HEK293 (cell line): ENCODE results near the gene DAPK2.

Experiments
- CTCF ChIA-PET: fragments of 350-600 bp; formaldehyde crosslinking; extraction: SDS; loops from one replicate; lab custom pipeline; 2021; ENCODE audit warnings: antibody characterized with exemption; lab: Yijun Ruan, JAX
- POLR2A ChIA-PET: fragments of 300-600 bp; formaldehyde crosslinking; extraction: SDS; loops from one replicate; lab custom pipeline; 2020; ENCODE audit warnings: antibody characterized with exemption, inconsistent platforms; lab: Yijun Ruan, JAX
- H3K27ac ChIP-seq: fragments of 200-500 bp; sonication (Bioruptor generic); 2 replicates; pipeline ENCODE4 v1.5.1; 2014; ENCODE audit warnings: low read depth, low read length, control low read depth, inconsistent platforms; ENCODE audit errors: extremely low read depth
- H3K36me3 ChIP-seq, 2 experiments: fragments of 200-500 bp in 1 of 2; sonication (Bioruptor generic) in 1 of 2; 1 replicate in 1 of 2; 2 replicates in 1 of 2; pipeline ENCODE4 v1.5.1; 2014 to 2017; ENCODE audit warnings: inconsistent platforms in 2 of 2, low read length in 2 of 2; ENCODE audit not compliant: control insufficient read depth in 2 of 2, insufficient read depth in 1 of 2
- H3K4me1 ChIP-seq: fragments of 200-500 bp; sonication (Bioruptor generic); 2 replicates; pipeline ENCODE4 v1.5.1; 2014; ENCODE audit warnings: mild to moderate bottlenecking, low read length, inconsistent platforms; ENCODE audit not compliant: control insufficient read depth, insufficient read depth
- H3K4me3 ChIP-seq: 2 replicates; pipeline ENCODE4 v1.5.1; 2011; ENCODE audit warnings: low read depth, mild to moderate bottlenecking, control low read depth, low read length, moderate library complexity
- H3K9me3 ChIP-seq: fragments of 200-500 bp; sonication (Bioruptor generic); 2 replicates; pipeline ENCODE4 v1.5.1; 2014; ENCODE audit warnings: low read depth, low read length, inconsistent platforms; ENCODE audit not compliant: control insufficient read depth, insufficient read depth
- HIC1 ChIP-seq: fragments of 450-650 bp; formaldehyde crosslinking; IDR thresholded peaks from 2 replicates; pipeline ENCODE4 v1.5.1; 2016; ENCODE audit warnings: missing biosample characterization, missing genetic modification characterization
- KLF1 ChIP-seq: fragments of 450-650 bp; formaldehyde crosslinking; IDR thresholded peaks from 2 replicates; pipeline ENCODE4 v1.5.1; 2016; ENCODE audit warnings: missing biosample characterization, missing genetic modification characterization
- MYNN ChIP-seq: fragments of 450-650 bp; formaldehyde crosslinking; IDR thresholded peaks from 2 replicates; pipeline ENCODE4 v1.5.1; 2016; ENCODE audit warnings: missing biosample characterization, missing genetic modification characterization, borderline replicate concordance
- SCRT2 ChIP-seq: fragments of 450-650 bp; formaldehyde crosslinking; IDR thresholded peaks from 2 replicates; pipeline ENCODE4 v1.5.1; 2016; ENCODE audit warnings: missing biosample characterization, missing genetic modification characterization
- SP2 ChIP-seq: fragments of 450-650 bp; formaldehyde crosslinking; IDR thresholded peaks from 2 replicates; pipeline ENCODE4 v1.5.1; 2016; ENCODE audit warnings: missing biosample characterization, missing genetic modification characterization
- ZBTB20 ChIP-seq: fragments of 450-650 bp; formaldehyde crosslinking; IDR thresholded peaks from 2 replicates; pipeline ENCODE4 v1.5.1; 2016; ENCODE audit warnings: missing biosample characterization, missing genetic modification characterization
- ZFP69B ChIP-seq: fragments of 450-650 bp; formaldehyde crosslinking; IDR thresholded peaks from 2 replicates; pipeline ENCODE4 v1.5.1; 2016; ENCODE audit warnings: missing biosample characterization, missing genetic modification characterization
- ZIC2 ChIP-seq: fragments of 450-650 bp; formaldehyde crosslinking; IDR thresholded peaks from 2 replicates; pipeline ENCODE4 v1.5.1; 2016; ENCODE audit warnings: missing biosample characterization, missing genetic modification characterization
- ZNF114 ChIP-seq: fragments of 450-650 bp; formaldehyde crosslinking; IDR thresholded peaks from 2 replicates; pipeline ENCODE4 v1.5.0; 2017; ENCODE audit warnings: missing biosample characterization, missing genetic modification characterization
- ZNF157 ChIP-seq: fragments of 450-650 bp; formaldehyde crosslinking; IDR thresholded peaks from 2 replicates; pipeline ENCODE4 v1.5.1; 2016; ENCODE audit warnings: missing biosample characterization, missing genetic modification characterization
- ZNF335 ChIP-seq: fragments of 450-650 bp; formaldehyde crosslinking; conservative IDR thresholded peaks from 2 replicates; pipeline ENCODE4 v1.5.1; 2016; ENCODE audit warnings: missing biosample characterization, missing genetic modification characterization
- ZNF394 ChIP-seq: fragments of 450-650 bp; formaldehyde crosslinking; IDR thresholded peaks from 2 replicates; pipeline ENCODE4 v1.5.1; 2016; ENCODE audit warnings: missing biosample characterization, missing genetic modification characterization, mild to moderate bottlenecking, moderate library complexity, borderline replicate concordance
- ZNF423 ChIP-seq: fragments of 450-650 bp; formaldehyde crosslinking; IDR thresholded peaks from 2 replicates; pipeline ENCODE4 v1.5.1; 2016; ENCODE audit warnings: missing biosample characterization, missing genetic modification characterization
- ZNF48 ChIP-seq: fragments of 450-650 bp; formaldehyde crosslinking; IDR thresholded peaks from 2 replicates; pipeline ENCODE4 v1.5.1; 2016; ENCODE audit warnings: missing biosample characterization, missing genetic modification characterization
- ZNF521 ChIP-seq: fragments of 450-650 bp; formaldehyde crosslinking; IDR thresholded peaks from 2 replicates; pipeline ENCODE4 v1.5.1; 2017; ENCODE audit warnings: missing biosample characterization, mild to moderate bottlenecking, missing genetic modification characterization
- ZNF561 ChIP-seq: fragments of 450-650 bp; IDR thresholded peaks from 2 replicates; pipeline ENCODE4 v1.5.1; 2018; ENCODE audit warnings: missing biosample characterization, missing genetic modification characterization, borderline replicate concordance
- ZNF639 ChIP-seq: fragments of 450-650 bp; formaldehyde crosslinking; IDR thresholded peaks from 2 replicates; pipeline ENCODE4 v1.5.1; 2016; ENCODE audit warnings: missing biosample characterization, missing genetic modification characterization
- ZNF692 ChIP-seq: fragments of 450-650 bp; formaldehyde crosslinking; IDR thresholded peaks from 2 replicates; pipeline ENCODE4 v1.5.1; 2016; ENCODE audit warnings: missing biosample characterization, missing genetic modification characterization
- ZNF777 ChIP-seq: fragments of 450-650 bp; formaldehyde crosslinking; IDR thresholded peaks from 2 replicates; pipeline ENCODE4 v1.5.1; 2017; ENCODE audit warnings: missing biosample characterization, missing genetic modification characterization, borderline replicate concordance
- ZNF785 ChIP-seq: fragments of 450-650 bp; formaldehyde crosslinking; IDR thresholded peaks from 2 replicates; pipeline ENCODE4 v1.5.1; 2016; ENCODE audit warnings: missing biosample characterization, missing genetic modification characterization

DAPK2 gene

GRCh38 chr15:64024172-64025050, 21.9 kb downstream of the DAPK2 start:
- H3K9me3 ChIP-seq, result no peaks in the 10 kb centered on the region
- POLR2A ChIA-PET, result no interaction called here
- no peak for TF ChIP-seq ZNF521 (tag by site-specific recombination)
- peak; percentile 55 for TF ChIP-seq ZIC2 (tag by site-specific recombination)
- TF ChIP-seq ZNF692, result peak; percentile 73
- no peak for TF ChIP-seq SP2 (tag by site-specific recombination)
- no peak for TF ChIP-seq ZNF335 (tag by site-specific recombination)
- no peak for TF ChIP-seq ZNF157 (tag by site-specific recombination)
- TF ChIP-seq SCRT2, result peak; percentile 66
- H3K4me3 ChIP-seq, result no peak overlapping the region
- CTCF ChIA-PET, result no interaction called here
- H3K4me1 ChIP-seq, result peaks cover 2% of the 10 kb centered on the region; the same call in 1 of the 2 replicates
- H3K36me3 ChIP-seq, result no peaks in the 10 kb centered on the region
- no peak overlapping the region for H3K27ac ChIP-seq

- Histone ChIP-seq H3K27ac (no peak overlapping the region), H3K36me3 (no peaks in the 10 kb centered on the region), H3K4me3 (no peak overlapping the region), H3K9me3 (no peaks in the 10 kb centered on the region), H3K4me1 (peaks cover 2% of the 10 kb centered on the region; the same call in 1 of the 2 replicates)
- TF ChIP-seq ZNF561 (tag by site-specific recombination), result no peak
- no peak for TF ChIP-seq ZBTB20
- no peak for TF ChIP-seq ZNF394 (tag by site-specific recombination)
- TF ChIP-seq MYNN (tag by site-specific recombination), result no peak
- TF ChIP-seq ZNF48 (tag by site-specific recombination), result no peak
- TF ChIP-seq ZNF423 (tag by site-specific recombination), result no peak
- no peak for TF ChIP-seq ZNF785
- peak; percentile 70 for TF ChIP-seq ZIC2 (tag by site-specific recombination)
- TF ChIP-seq ZNF639 (tag by site-specific recombination), result no peak
- TF ChIP-seq ZNF114 (tag by site-specific recombination), result no peak
- no peak for TF ChIP-seq ZFP69B (tag by site-specific recombination)
- no peak for TF ChIP-seq ZNF777 (tag by site-specific recombination)
- peak; percentile 68; the same call in 1 of the 2 replicates for TF ChIP-seq KLF1 (tag by site-specific recombination)
- no peak for TF ChIP-seq HIC1 (tag by site-specific recombination)
- ChIA-PET POLR2A (no interaction called here), CTCF (no interaction called here)
Observed at GRCh38 chr15:64023220-64023619, 23.1 kb downstream of the DAPK2 start.
